ENCODE results near the gene IL17RA.

Gene IL17RA

GRCh38 chr22:17096071-17096470 lies 11.3 kb downstream of the IL17RA start (continued):
- TF ChIP-seq KLF17 (tag by site-specific recombination; IDR thresholded peaks at IDR 0.05), result no peak
- no peak for TF ChIP-seq KLF10 (tag by site-specific recombination; IDR thresholded peaks at IDR 0.05)
- no peak for TF ChIP-seq ZNF214 (tag by site-specific recombination; IDR thresholded peaks at IDR 0.05; ENCODE audit: borderline replicate concordance)
- TF ChIP-seq ZNF19 (tag by site-specific recombination; IDR thresholded peaks at IDR 0.05; ENCODE audit: low read depth), result no peak
- TF ChIP-seq BCL11B (tag by site-specific recombination; IDR thresholded peaks at IDR 0.05; ENCODE audit: low read depth), result no peak
- TF ChIP-seq ZNF629 (tag by site-specific recombination; IDR thresholded peaks at IDR 0.05), result no peak

- ChIA-PET CTCF (interaction anchor here (0.7 to 1.5 kb wide), 3 partner anchors 20 to 1060 kb away, joined by 3 to 4 read pairs (median 3); no protein-coding TSS in a partner anchor), POLR2A (no interaction called here)
- no peak overlapping the region for H3K4me3 ChIP-seq (ENCODE audit: low read depth, low read length)
- H3K27ac ChIP-seq (ENCODE audit: extremely low read depth, low read depth, low read length), result no peak overlapping the region
- H3K9me3 ChIP-seq (ENCODE audit: control insufficient read depth, insufficient read depth, low read depth, low read length), result no peaks in the 10 kb centered on the region
- no peaks in the 10 kb centered on the region for H3K4me1 ChIP-seq (ENCODE audit: control insufficient read depth, insufficient read depth, low read length)
- H3K36me3 ChIP-seq (ENCODE audit: control insufficient read depth in 2 of 2, insufficient read depth in 1 of 2, low read length in 2 of 2), result peaks cover 0 to 46% of the 10 kb centered on the region in 2 experiments; a peak in 1 of 3 replicates
- TF ChIP-seq ZNF311 (tag by site-specific recombination; IDR thresholded peaks at IDR 0.05; ENCODE audit: borderline replicate concordance) (no peak), ZBTB48 (tag by site-specific recombination; IDR thresholded peaks at IDR 0.05) (no peak), KLF1 (tag by site-specific recombination; IDR thresholded peaks at IDR 0.05) (no peak), ZNF645 (tag by site-specific recombination; IDR thresholded peaks at IDR 0.05) (no peak), ZNF621 (tag by site-specific recombination; IDR thresholded peaks at IDR 0.05) (no peak), EGR2 (tag by site-specific recombination; IDR thresholded peaks at IDR 0.05; ENCODE audit: low read depth) (no peak), BCL11A (tag by site-specific recombination; IDR thresholded peaks at IDR 0.05; ENCODE audit: low read depth) (no peak), GLIS2 (tag by site-specific recombination; IDR thresholded peaks at IDR 0.05) (no peak), ZNF571 (tag by site-specific recombination; IDR thresholded peaks at IDR 0.05) (no peak), ZBTB7A (tag by site-specific recombination; IDR thresholded peaks at IDR 0.05; ENCODE audit: low read depth) (no peak), ZBTB20 (tag by site-specific recombination; IDR thresholded peaks at IDR 0.05) (no peak), TRIM28 (IDR thresholded peaks at IDR 0.05; ENCODE audit: borderline replicate concordance, low read length) (no peak), SP3 (tag by site-specific recombination; IDR thresholded peaks at IDR 0.05) (no peak), ZNF148 (tag by site-specific recombination; IDR thresholded peaks at IDR 0.05; ENCODE audit: borderline replicate concordance) (no peak), ZNF600 (tag by site-specific recombination; IDR thresholded peaks at IDR 0.05) (no peak), SCRT1 (tag by site-specific recombination; IDR thresholded peaks at IDR 0.05; ENCODE audit: borderline replicate concordance) (no peak), INSM2 (tag by site-specific recombination; IDR thresholded peaks at IDR 0.05) (no peak)
These were observed 12.3 kb downstream of the IL17RA start for GRCh38 chr22:17097062-17097461.
